Measurements from ENCODE around the gene FAM228B. TPM values are rescaled to one million over a fixed set of nuclear protein-coding genes. Genes with fewer than 3 reads are reported as not detected.
"Not testable (repeated sequence)": the region's sequence is repeated elsewhere in the genome, so short reads cannot be mapped to it uniquely, and the experiment has no call there.

Gene FAM228B
- total and polyA plus RNA-seq, 4 experiments from 2014 or later: 4.5 to 24.4 (median 12.3) TPM

DNA sequence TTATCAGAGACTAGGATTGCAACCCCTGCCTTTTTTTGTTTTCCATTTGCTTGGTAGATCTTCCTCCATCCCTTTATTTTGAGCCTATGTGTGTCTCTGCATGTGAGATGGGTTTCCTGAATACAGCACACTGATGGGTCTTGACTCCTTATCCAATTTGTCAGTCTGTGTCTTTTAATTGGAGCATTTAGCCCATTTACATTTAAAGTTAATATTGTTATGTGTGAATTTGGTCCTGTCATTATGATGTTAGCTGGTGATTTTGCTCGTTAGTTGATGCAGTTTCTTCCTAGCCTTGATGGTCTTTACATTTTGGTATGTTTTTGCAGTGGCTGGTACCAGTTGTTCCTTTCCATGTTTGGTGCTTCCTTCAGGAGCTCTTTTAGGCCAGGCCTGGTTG lies 73.9 kb downstream of the FAM228B start:
- H3K4me3 ChIP-seq (ENCODE audit: low read length in 2 of 2); POLR2A ChIA-PET (ENCODE audit: partially characterized antibody); CTCF ChIA-PET (ENCODE audit: partially characterized antibody); H3K27ac ChIP-seq (ENCODE audit: low read depth, low read length); DNase-seq; H3K27me3 Mint-ChIP-seq; H3K9me3 ChIP-seq (ENCODE audit: control insufficient read depth in 1 of 2, low read length in 2 of 2); H3K4me1 ChIP-seq (ENCODE audit: insufficient read depth, low read length); H3K27me3 ChIP-seq (ENCODE audit: insufficient read depth, low read length); H3K27ac Mint-ChIP-seq; intact Hi-C loops (cut with micrococcal nuclease); H3K4me1 Mint-ChIP-seq; H3K4me3 Mint-ChIP-seq; H3K36me3 ChIP-seq (ENCODE audit: insufficient read depth, low read length): not testable (repeated sequence)
- peaks cover 0 to 40% (median 21%) of the 10 kb centered on the region in 8 donors for H3K9me3 Mint-ChIP-seq
- H3K36me3 Mint-ChIP-seq: peaks cover 24 to 26% of the 10 kb centered on the region in 2 donors

GRCh38 chr2:24199968-24200590 lies 76.8 kb downstream of the FAM228B start:
- ChIA-PET POLR2A (ENCODE audit: partially characterized antibody) (no interaction called here), CTCF (ENCODE audit: partially characterized antibody) (no interaction called here)
- Mint-ChIP-seq H3K27ac (peak overlapping the region in 1 of 7 donors; percentile 25), H3K27me3 (no peaks in the 10 kb centered on the region), H3K9me3 (peaks cover 0 to 36% (median 18%) of the 10 kb centered on the region in 8 donors), H3K4me3 (peak overlapping the region in 1 of 8 donors; percentile 2), H3K4me1 (no peaks in the 10 kb centered on the region), H3K36me3 (peaks cover 48 to 52% of the 10 kb centered on the region in 2 donors)
- intact Hi-C loops (cut with micrococcal nuclease): no loop called here
- Histone ChIP-seq H3K4me1 (ENCODE audit: insufficient read depth, low read length) (no peaks in the 10 kb centered on the region), H3K9me3 (ENCODE audit: control insufficient read depth in 1 of 2, low read length in 2 of 2) (no peaks in the 10 kb centered on the region), H3K4me3 (ENCODE audit: low read length in 2 of 2) (no peak overlapping the region), H3K27ac (ENCODE audit: low read depth, low read length) (no peak overlapping the region), H3K36me3 (ENCODE audit: insufficient read depth, low read length) (peaks cover 21% of the 10 kb centered on the region), H3K27me3 (ENCODE audit: insufficient read depth, low read length) (no peaks in the 10 kb centered on the region)
- DNase-seq: no peak

- H3K36me3 Mint-ChIP-seq: peaks cover 56 to 59% of the 10 kb centered on the region in 2 donors
- ChIA-PET POLR2A (ENCODE audit: partially characterized antibody) (no interaction called here), CTCF (ENCODE audit: partially characterized antibody) (no interaction called here)
- intact Hi-C loops (cut with micrococcal nuclease): no loop called here
- no peak overlapping the region for H3K4me3 Mint-ChIP-seq
- Histone ChIP-seq H3K4me3 (ENCODE audit: low read length in 2 of 2) (no peak overlapping the region), H3K27ac (ENCODE audit: low read depth, low read length) (no peak overlapping the region), H3K27me3 (ENCODE audit: insufficient read depth, low read length) (no peaks in the 10 kb centered on the region), H3K9me3 (ENCODE audit: control insufficient read depth in 1 of 2, low read length in 2 of 2) (no peaks in the 10 kb centered on the region), H3K36me3 (ENCODE audit: insufficient read depth, low read length) (peaks cover 28% of the 10 kb centered on the region), H3K4me1 (ENCODE audit: insufficient read depth, low read length) (no peaks in the 10 kb centered on the region)
- peaks cover 0 to 31% (median 16%) of the 10 kb centered on the region in 8 donors for H3K9me3 Mint-ChIP-seq
- H3K27ac Mint-ChIP-seq: peak overlapping the region in 1 of 7 donors; percentile 32
- no peaks in the 10 kb centered on the region for H3K4me1 Mint-ChIP-seq
- DNase-seq: no peak
- no peaks in the 10 kb centered on the region for H3K27me3 Mint-ChIP-seq
Observed at GRCh38 chr2:24200799-24201198, 77.5 kb downstream of the FAM228B start.

DNA sequence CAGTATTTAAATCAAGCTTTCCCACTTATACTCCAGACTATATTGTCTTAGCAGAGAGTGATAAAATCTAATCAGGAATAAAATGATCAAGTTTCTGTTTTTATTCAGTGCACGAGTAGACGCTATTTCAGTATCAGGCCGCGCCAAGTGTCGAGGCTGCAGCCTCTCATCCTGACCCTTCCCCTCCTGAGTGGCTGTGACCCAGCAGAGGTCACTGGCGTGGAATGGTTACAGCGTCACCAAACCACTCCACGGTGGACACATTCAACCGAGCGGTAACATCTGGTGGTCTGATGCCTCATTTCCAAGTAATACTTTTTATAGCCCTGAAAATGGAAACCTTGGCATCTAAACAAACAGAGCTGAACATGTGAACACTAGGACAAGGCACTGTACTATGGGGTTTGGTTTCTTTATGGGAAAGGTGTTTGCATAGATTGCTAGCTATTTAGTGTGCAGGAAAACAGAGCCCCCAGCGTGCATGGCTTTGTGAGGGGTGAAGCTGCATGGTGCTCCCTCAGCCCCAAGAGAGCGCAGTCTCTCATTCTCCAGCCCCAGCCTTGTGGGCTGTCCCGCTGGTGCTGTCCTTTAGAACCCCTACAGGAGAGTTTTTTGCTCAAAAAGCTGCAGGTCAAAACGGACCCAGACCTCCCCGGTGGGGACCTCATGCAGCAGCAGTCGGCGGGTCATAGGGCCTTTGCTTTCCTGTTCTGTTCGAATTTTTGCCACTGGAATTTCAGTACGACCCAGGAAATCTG lies 79.9 kb downstream of the FAM228B start:
- Mint-ChIP-seq H3K4me3 (no peak overlapping the region), H3K27me3 (no peaks in the 10 kb centered on the region), H3K36me3 (peaks cover 77 to 78% of the 10 kb centered on the region in 2 donors), H3K27ac (no peak overlapping the region), H3K9me3 (peaks cover 0 to 18% (median 6%) of the 10 kb centered on the region in 8 donors), H3K4me1 (no peaks in the 10 kb centered on the region)
- H3K9me3 ChIP-seq (ENCODE audit: control insufficient read depth in 1 of 2, low read length in 2 of 2): no peaks in the 10 kb centered on the region
- DNase-seq: no peak
- H3K27ac ChIP-seq (ENCODE audit: low read depth, low read length): no peak overlapping the region
- H3K36me3 ChIP-seq (ENCODE audit: insufficient read depth, low read length): peaks cover 44% of the 10 kb centered on the region
- POLR2A ChIA-PET (ENCODE audit: partially characterized antibody): no interaction called here
- H3K4me1 ChIP-seq (ENCODE audit: insufficient read depth, low read length): no peaks in the 10 kb centered on the region
- H3K27me3 ChIP-seq (ENCODE audit: insufficient read depth, low read length): no peaks in the 10 kb centered on the region
- no peak overlapping the region for H3K4me3 ChIP-seq (ENCODE audit: low read length in 2 of 2)
- CTCF ChIA-PET (ENCODE audit: partially characterized antibody): interaction anchor here (0.7 to 0.8 kb wide), 2 partner anchors 277 to 655 kb away, joined by 3 read pairs; no protein-coding TSS in a partner anchor
- intact Hi-C loops (cut with micrococcal nuclease): no loop called here

DNA sequence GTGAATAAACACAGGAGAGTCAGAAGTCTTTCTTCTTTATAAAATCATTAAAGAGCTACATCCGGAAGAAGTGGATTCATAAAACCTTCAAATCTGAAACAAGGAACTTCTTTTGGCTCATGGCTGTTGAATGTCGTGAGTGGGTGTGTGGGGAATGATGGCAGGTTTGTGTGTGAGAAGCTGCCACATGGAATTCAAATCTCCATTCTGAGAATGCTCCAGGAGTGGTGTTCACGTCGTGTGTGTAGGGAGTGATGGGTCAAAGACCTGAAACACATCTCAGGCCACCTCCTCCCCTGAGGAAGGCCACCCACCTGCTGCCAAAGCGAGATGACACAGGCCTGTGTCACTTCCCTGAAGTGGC lies 80.5 kb downstream of the FAM228B start:
- CTCF ChIA-PET (ENCODE audit: partially characterized antibody): no interaction called here
- no peaks in the 10 kb centered on the region for H3K4me1 Mint-ChIP-seq
- H3K36me3 ChIP-seq (ENCODE audit: insufficient read depth, low read length): peaks cover 49% of the 10 kb centered on the region
- no peaks in the 10 kb centered on the region for H3K27me3 Mint-ChIP-seq
- no peak for DNase-seq
- H3K27me3 ChIP-seq (ENCODE audit: insufficient read depth, low read length): no peaks in the 10 kb centered on the region
- H3K27ac Mint-ChIP-seq: no peak overlapping the region
- no peaks in the 10 kb centered on the region for H3K9me3 ChIP-seq (ENCODE audit: control insufficient read depth in 1 of 2, low read length in 2 of 2)
- no peaks in the 10 kb centered on the region for H3K4me1 ChIP-seq (ENCODE audit: insufficient read depth, low read length)
- intact Hi-C loops (cut with micrococcal nuclease): no loop called here
- POLR2A ChIA-PET (ENCODE audit: partially characterized antibody): no interaction called here
- H3K36me3 Mint-ChIP-seq: peaks cover 82 to 83% of the 10 kb centered on the region in 2 donors
- no peak overlapping the region for H3K4me3 Mint-ChIP-seq
- no peak overlapping the region for H3K27ac ChIP-seq (ENCODE audit: low read depth, low read length)
- H3K4me3 ChIP-seq (ENCODE audit: low read length in 2 of 2): no peak overlapping the region
- peaks cover 0 to 12% (median 5%) of the 10 kb centered on the region in 8 donors for H3K9me3 Mint-ChIP-seq

DNA sequence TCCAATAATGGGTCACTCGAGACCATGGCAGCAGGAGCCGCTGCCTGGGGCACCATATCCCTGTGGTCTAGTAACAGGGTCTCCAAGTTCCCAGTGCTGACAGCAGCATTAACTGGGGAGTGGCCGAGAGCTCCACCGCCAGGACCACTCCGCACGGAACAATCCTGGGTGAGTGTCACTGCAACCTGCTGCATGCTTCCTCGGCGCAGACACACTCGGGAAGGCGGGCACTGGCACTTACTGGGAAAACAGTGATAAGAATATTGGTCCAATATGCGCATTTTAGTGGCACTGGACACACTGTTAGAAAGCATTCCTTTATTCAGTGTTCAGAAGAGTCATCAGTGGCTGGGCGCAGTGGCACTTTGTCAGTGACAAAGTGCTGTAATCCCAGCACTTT lies 81.2 kb downstream of the FAM228B start:
- Mint-ChIP-seq H3K27ac (no peak overlapping the region), H3K9me3 (peaks cover 0 to 8% (median 1%) of the 10 kb centered on the region in 8 donors), H3K4me1 (no peaks in the 10 kb centered on the region), H3K36me3 (peaks cover 84 to 86% of the 10 kb centered on the region in 2 donors), H3K27me3 (no peaks in the 10 kb centered on the region), H3K4me3 (no peak overlapping the region)
- H3K4me3 ChIP-seq (ENCODE audit: low read length in 2 of 2): no peak overlapping the region
- peaks cover 57% of the 10 kb centered on the region for H3K36me3 ChIP-seq (ENCODE audit: insufficient read depth, low read length)
- no peaks in the 10 kb centered on the region for H3K27me3 ChIP-seq (ENCODE audit: insufficient read depth, low read length)
- DNase-seq: no peak
- no peaks in the 10 kb centered on the region for H3K9me3 ChIP-seq (ENCODE audit: control insufficient read depth in 1 of 2, low read length in 2 of 2)
- CTCF ChIA-PET (ENCODE audit: partially characterized antibody): no interaction called here
- no peaks in the 10 kb centered on the region for H3K4me1 ChIP-seq (ENCODE audit: insufficient read depth, low read length)
- intact Hi-C loops (cut with micrococcal nuclease): no loop called here
- no peak overlapping the region for H3K27ac ChIP-seq (ENCODE audit: low read depth, low read length)
- POLR2A ChIA-PET (ENCODE audit: partially characterized antibody): no interaction called here

DNA sequence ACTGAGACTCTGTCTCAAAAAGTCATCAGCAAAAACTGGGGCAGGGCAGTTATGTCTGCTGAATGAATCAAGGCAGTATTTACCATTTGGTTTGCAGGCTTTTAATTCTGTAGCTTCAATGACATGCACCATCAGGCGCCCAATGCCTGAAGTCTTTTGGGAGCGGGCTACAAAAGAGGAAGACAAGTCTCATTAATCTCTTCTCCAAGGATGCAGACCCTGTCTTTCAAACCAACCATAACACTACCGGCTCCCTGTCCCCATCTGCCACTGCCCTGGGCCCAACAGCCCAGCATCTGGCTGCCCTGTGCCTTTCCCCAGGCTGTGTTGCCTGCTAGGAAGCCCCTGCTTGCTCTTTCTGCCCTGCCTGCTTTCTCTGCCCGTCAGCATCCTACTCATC lies 81.9 kb downstream of the FAM228B start:
- Mint-ChIP-seq H3K9me3 (peaks cover 0 to 3% (median 0%) of the 10 kb centered on the region in 8 donors), H3K4me1 (no peaks in the 10 kb centered on the region), H3K27ac (peak overlapping the region in 2 of 7 donors; percentile 18 to 37), H3K36me3 (peaks cover 84 to 90% of the 10 kb centered on the region in 2 donors), H3K27me3 (no peaks in the 10 kb centered on the region), H3K4me3 (no peak overlapping the region)
- Histone ChIP-seq H3K9me3 (ENCODE audit: control insufficient read depth in 1 of 2, low read length in 2 of 2) (no peaks in the 10 kb centered on the region), H3K27me3 (ENCODE audit: insufficient read depth, low read length) (no peaks in the 10 kb centered on the region), H3K27ac (ENCODE audit: low read depth, low read length) (no peak overlapping the region), H3K4me3 (ENCODE audit: low read length in 2 of 2) (no peak overlapping the region), H3K4me1 (ENCODE audit: insufficient read depth, low read length) (no peaks in the 10 kb centered on the region), H3K36me3 (ENCODE audit: insufficient read depth, low read length) (peaks cover 63% of the 10 kb centered on the region)
- intact Hi-C loops (cut with micrococcal nuclease): no loop called here
- ChIA-PET POLR2A (ENCODE audit: partially characterized antibody) (no interaction called here), CTCF (ENCODE audit: partially characterized antibody) (interaction anchor here (1.0 kb wide), 1 partner anchor 11 kb away, joined by 3 read pairs; no protein-coding TSS in a partner anchor)
- no peak for DNase-seq

Data from CD4-positive, alpha-beta memory T cell (primary cell).